ENCODE measurements around the gene BIK. TPM values are rescaled to one million over a fixed set of nuclear protein-coding genes. Genes with fewer than 3 reads are reported as not detected.
"Not testable (repeated sequence)": the region's sequence is repeated elsewhere in the genome, so short reads cannot be mapped to it uniquely, and the experiment has no call there.

Gene BIK
- polyA plus RNA-seq, 3 donors, result 0.61 to 1.4 (median 1.2) TPM

DNA sequence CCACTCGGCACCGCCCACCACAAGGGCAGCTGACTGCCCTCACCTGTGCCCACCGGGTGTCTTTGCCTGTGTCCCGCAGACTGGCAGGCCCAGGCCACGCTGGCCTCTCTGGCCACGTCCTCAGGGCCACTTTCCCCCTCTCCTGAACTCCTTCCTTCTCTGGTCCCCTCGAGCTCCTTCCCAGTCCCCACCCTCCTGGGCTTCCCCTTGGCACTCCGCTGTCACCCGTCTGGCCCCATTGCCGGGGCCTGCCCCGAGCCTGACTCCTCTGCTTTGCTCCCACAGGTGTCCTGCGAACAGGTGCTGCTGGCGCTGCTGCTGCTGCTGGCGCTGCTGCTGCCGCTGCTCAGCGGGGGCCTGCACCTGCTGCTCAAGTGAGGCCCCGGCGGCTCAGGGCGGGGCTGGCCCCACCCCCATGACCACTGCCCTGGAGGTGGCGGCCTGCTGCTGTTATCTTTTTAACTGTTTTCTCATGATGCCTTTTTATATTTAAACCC, 18.4 kb downstream of the BIK start:
- DNase-seq (ENCODE audit: extremely low read depth in 1 of 11, low read depth in 9 of 11, low spot score in 4 of 11), result no peak

DNA sequence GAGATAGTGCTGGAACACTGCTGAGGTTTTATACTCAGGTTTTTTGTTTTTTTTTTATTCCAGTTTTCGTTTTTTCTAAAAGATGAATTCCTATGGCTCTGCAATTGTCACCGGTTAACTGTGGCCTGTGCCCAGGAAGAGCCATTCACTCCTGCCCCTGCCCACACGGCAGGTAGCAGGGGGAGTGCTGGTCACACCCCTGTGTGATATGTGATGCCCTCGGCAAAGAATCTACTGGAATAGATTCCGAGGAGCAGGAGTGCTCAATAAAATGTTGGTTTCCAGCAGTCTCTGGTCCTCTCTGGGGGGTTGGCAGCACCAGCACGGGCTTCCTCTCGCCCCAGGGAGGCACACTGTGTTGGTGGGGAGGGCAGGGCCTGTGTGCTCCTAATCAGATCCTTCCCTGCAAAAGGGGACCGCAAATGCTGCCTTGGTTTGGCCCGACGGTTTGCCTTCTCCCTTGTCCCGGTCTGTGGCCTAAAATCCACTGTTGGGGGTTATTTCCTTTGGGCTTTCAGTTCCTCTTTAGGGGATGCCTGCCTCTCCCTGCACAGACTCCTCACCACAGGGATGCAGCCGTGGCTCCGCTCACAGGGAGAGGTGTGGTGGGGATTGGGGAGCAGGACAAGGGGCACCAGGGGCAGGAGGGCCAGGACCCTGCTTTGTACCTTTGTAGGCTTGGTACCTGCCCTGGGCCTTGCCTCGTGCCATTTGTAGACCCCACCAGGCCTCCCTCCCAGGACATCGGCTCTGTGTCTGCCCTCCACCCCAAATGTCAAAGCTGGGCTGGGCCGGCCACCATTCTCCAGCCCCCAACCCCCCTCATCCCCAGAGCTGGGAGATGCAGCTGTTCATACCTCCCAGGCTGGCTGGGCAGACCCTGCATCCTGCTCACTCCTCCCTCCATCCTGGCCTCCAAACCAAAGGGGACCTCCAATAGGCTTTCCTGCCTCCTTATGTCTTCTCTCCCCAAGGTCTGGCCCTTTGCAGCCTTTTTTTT, 19.2 kb downstream of the BIK start:
- no peak for DNase-seq (ENCODE audit: extremely low read depth in 1 of 11, low read depth in 9 of 11, low spot score in 4 of 11)

GRCh38 chr22:43131773-43132501, 21.4 kb downstream of the BIK start:
- no peak for DNase-seq (ENCODE audit: extremely low read depth in 1 of 11, low read depth in 9 of 11, low spot score in 4 of 11)

GRCh38 chr22:43133401-43133800, 22.9 kb downstream of the BIK start:
- no peak for DNase-seq (ENCODE audit: extremely low read depth in 1 of 11, low read depth in 9 of 11, low spot score in 4 of 11)

GRCh38 chr22:43134553-43134952, 24.0 kb downstream of the BIK start:
- DNase-seq (ENCODE audit: extremely low read depth in 1 of 11, low read depth in 9 of 11, low spot score in 4 of 11), result no peak

DNA sequence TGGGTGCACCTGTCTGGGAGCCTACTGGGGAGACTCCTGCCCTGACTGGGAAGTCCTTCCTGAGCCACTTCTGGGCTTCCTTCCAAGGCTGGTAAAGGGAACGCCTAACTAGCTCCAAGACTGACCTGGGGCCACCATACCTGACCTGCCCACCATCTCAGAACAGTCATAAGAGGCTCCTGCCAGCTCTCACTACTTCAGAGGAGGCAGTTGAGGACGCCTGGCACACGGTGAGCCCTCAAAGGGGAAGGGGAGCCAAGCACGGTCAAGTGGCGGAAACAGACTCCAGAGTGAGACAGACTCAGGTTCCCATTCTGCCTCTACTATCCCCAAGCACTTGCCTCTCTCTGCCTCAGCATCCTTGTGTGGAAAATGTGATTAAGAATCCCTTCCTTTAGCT, 25.0 kb downstream of the BIK start:
- DNase-seq (ENCODE audit: extremely low read depth in 1 of 11, low read depth in 9 of 11, low spot score in 4 of 11), result no peak

GRCh38 chr22:43136255-43136654, 25.7 kb downstream of the BIK start:
- no peak for DNase-seq (ENCODE audit: extremely low read depth in 1 of 11, low read depth in 9 of 11, low spot score in 4 of 11)

DNA sequence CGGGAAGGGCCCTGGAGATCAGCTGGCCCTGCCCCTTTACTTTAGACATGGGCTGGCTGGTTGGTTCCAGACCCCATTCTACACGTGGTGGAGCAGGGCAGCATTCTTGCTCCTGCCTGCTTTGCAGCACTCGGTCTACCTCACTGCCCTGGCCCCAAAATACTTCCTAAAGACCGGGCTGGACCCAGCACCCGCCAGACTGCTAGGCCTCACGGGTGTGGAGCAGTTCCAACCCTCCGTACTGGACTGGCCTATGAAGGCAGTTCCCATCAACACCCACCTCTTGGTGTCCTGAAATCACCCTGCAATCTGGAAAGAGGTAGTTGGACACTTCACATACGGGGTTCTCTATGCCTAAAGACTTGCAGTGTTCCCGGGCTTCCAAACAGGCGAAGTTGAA, 26.3 kb downstream of the BIK start:
- no peak for DNase-seq (ENCODE audit: extremely low read depth in 1 of 11, low read depth in 9 of 11, low spot score in 4 of 11)

DNA sequence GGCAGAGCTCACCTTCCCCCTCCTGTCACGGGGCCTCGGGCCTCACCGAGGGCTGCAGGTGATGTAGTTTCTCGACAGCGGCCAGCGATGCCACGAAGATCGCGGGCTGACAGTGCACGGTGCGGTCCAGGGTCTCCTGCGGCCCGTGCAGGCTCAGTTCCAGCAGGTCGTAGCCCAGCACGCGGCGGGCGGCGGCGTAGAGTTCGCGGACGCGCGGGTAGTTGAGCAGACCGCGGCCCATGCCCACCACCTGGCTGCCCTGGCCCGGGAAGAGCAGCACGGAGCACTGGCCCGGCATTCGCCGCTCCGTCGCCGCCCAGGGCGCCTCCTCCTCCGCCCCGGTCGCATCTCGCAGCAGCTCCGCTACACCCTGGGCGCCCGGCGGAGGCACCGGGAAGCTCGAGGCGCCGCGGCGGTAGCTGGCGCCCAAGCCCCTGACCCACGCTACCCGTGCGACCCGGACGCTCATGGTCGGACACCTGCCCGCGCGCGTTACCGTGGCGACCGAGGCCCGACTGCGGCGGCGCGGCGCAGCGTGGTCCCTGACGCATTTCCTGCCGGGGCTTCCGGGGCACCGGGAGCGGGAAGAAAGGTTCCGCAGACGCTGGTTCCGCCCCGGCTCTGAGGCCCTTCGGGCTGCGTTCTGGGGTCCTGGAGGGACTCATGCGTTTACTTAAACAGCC, 32.5 kb downstream of the BIK start, which contains the start of gene MCAT:
TSS of gene MCAT (minus strand) at position 519 of the 683 bp plus-strand sequence. CDS start at position 469, 50 bp downstream.
- DNase-seq (ENCODE audit: extremely low read depth in 1 of 11, low read depth in 9 of 11, low spot score in 4 of 11), result peak; percentile 59 to 80 (median 72)

DNA sequence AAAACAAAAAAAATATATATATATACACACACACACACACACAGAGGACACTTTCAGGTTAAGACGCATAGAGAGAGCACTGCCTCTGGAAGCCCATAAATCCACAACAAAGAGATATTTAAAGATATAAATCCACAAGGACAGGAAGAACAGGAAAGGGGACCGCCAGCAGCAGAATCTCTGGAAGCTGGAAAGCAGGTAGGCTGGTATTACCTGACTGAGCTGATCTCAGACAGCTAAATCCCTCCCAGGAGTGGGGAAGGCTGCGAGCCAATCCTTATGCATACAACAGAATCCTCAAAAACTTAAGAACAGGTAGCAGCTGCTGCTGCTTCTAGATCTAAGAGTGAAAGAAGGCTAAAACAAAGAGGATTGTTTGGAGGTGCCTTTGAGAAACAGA, 34.4 kb downstream of the BIK start:
- no peak for DNase-seq (ENCODE audit: extremely low read depth in 1 of 11, low read depth in 9 of 11, low spot score in 4 of 11)

DNA sequence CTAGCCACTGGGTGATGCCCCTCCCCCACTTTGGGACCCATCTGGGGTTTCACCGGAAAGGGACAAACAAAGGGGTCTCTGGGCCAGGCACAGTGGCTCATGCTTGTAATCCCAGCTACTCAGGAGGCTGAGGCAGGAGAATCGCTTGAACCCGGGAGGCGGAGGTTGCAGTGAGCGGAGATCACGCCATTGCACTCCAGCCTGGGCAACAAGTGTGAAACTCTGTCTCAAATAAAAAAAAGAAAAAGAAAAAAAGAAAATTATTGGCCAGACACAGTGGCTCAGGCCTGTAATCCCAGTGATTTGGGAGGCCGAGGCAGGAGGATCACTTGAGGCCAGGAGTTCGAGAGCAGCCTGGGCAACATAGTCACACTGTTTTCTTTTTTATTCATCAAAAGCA, 34.8 kb downstream of the BIK start:
- not testable (repeated sequence) for DNase-seq (ENCODE audit: extremely low read depth in 1 of 11, low read depth in 9 of 11, low spot score in 4 of 11)

GRCh38 chr22:43146332-43146731, 35.8 kb downstream of the BIK start:
- DNase-seq (ENCODE audit: extremely low read depth in 1 of 11, low read depth in 9 of 11, low spot score in 4 of 11), result not testable (repeated sequence)

DNA sequence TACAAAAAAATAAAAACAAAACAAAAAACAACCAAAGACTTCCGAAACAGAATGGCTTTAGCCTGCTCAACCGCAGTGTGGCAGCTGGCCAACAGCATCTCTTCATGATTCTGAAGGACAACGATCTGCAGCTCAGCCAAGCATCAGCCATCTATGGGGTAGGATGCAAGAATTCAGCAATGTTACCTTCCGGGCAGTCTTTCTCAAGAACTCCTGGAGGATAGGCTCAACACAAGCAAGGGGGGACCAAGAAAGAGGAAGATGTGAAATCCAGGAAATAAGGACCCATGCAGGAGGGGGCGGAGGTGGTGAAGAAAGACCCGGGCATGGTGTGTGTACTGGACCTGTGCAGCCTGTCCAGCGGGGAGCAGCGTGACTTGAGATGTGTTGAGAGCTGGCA, 37.3 kb downstream of the BIK start:
- DNase-seq (ENCODE audit: extremely low read depth in 1 of 11, low read depth in 9 of 11, low spot score in 4 of 11), result no peak

DNA sequence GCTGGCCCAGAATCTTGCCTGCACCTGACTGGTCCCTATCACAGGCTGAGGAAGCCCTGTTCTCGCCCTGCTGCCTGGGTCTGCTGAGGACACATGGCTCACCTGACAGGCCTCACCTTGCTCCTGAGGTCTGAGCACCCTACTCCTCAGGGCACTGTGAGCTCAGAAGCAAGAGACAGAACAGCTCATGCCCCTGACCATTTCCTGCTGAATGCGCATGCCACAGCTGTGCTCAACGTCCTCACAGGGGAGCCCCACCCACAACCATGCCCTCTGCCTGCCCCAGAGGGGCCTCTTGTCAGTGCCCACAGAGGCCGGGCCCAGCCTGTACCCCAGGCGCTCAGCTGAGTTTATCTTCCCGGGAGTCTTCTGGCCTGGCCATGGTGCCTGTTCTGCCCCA, 38.0 kb downstream of the BIK start:
- no peak for DNase-seq (ENCODE audit: extremely low read depth in 1 of 11, low read depth in 9 of 11, low spot score in 4 of 11)

DNA sequence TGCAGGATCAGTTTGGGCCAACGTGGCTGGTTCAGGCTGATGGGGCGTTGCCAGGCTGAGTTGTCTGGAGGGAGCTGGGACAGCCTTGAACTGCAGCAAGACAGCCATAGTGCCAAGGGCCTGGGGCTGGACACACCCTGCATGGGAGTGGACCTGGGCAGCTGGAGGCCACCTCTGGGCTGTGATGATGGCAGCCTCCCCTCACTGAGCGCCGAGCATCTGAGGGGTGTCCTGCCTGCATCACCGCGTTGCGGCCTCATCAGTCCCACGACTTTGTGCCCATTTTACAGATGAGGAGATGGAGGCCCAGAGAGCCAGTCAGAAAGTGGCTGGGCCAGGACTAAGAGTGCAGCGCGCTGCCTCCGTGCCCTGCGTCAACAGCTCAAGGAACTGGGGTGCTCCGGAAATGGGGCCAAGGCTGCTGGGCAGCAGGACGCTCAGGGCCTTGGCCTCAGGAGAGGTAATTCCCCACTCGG, 40.2 kb downstream of the BIK start:
- no peak for DNase-seq (ENCODE audit: extremely low read depth in 1 of 11, low read depth in 9 of 11, low spot score in 4 of 11)

GRCh38 chr22:43151251-43152002, 40.9 kb downstream of the BIK start, which contains the start of gene TSPO:
TSPO (plus strand) TSS chr22:43151559; CDS start chr22:43159239, 7,680 bp downstream.
- no peak for DNase-seq (ENCODE audit: extremely low read depth in 1 of 11, low read depth in 9 of 11, low spot score in 4 of 11)

- DNase-seq (ENCODE audit: extremely low read depth in 1 of 11, low read depth in 9 of 11, low spot score in 4 of 11), result no peak
Measured at GRCh38 chr22:43152003-43152356, 41.4 kb downstream of the BIK start.

- DNase-seq (ENCODE audit: extremely low read depth in 1 of 11, low read depth in 9 of 11, low spot score in 4 of 11), result no peak
Measured at GRCh38 chr22:43152357-43153071, 42.0 kb downstream of the BIK start.
